Loucy (cell line): ENCODE results near the gene HMX3.

Source experiments
- EZH2phosphoT487 ChIP-seq: fragments of 200-600 bp; IDR thresholded peaks from 2 replicates; pipeline ENCODE4 v1.6.1; 2018; ENCODE audit warnings: antibody characterized with exemption, mild to moderate bottlenecking, moderate library complexity, borderline replicate concordance
- TF ChIP-seq, protein P1 (sequence below): fragments of 200-600 bp; sonication (generic); conservative IDR thresholded peaks from 2 replicates; pipeline ENCODE4 v1.5.1; 2014; ENCODE audit warnings: mild to moderate bottlenecking, antibody characterized with exemption, low read length

GRCh38 chr10:123087348-123087747 is 48.4 kb upstream of the HMX3 start:
- TF ChIP-seq, protein P1, sequence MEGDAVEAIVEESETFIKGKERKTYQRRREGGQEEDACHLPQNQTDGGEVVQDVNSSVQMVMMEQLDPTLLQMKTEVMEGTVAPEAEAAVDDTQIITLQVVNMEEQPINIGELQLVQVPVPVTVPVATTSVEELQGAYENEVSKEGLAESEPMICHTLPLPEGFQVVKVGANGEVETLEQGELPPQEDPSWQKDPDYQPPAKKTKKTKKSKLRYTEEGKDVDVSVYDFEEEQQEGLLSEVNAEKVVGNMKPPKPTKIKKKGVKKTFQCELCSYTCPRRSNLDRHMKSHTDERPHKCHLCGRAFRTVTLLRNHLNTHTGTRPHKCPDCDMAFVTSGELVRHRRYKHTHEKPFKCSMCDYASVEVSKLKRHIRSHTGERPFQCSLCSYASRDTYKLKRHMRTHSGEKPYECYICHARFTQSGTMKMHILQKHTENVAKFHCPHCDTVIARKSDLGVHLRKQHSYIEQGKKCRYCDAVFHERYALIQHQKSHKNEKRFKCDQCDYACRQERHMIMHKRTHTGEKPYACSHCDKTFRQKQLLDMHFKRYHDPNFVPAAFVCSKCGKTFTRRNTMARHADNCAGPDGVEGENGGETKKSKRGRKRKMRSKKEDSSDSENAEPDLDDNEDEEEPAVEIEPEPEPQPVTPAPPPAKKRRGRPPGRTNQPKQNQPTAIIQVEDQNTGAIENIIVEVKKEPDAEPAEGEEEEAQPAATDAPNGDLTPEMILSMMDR = no peak
- no peak for TF ChIP-seq EZH2phosphoT487
